Endothelial cell (in vitro differentiated cells): ENCODE measurements around the gene MACROD2. TPM values are rescaled to one million over a fixed set of nuclear protein-coding genes. Genes with fewer than 3 reads are reported as not detected.

ENCODE experiments used
- DNase-seq: peaks from one replicate; pipeline ENCODE4 v3.0.0; 2021; ENCODE audit warnings: low spot score
- H3K27ac Mint-ChIP-seq: one replicate; pipeline ENCODE4 v1.8.0; 2021; ENCODE audit warnings: mixed read lengths, inconsistent platforms; ENCODE audit not compliant: unreplicated experiment
- H3K27me3 Mint-ChIP-seq: one replicate; pipeline ENCODE4 v1.8.0; 2021; ENCODE audit warnings: mild to moderate bottlenecking, moderate library complexity, mixed read lengths, inconsistent platforms; ENCODE audit not compliant: unreplicated experiment
- H3K36me3 Mint-ChIP-seq: one replicate; pipeline ENCODE4 v1.8.0; 2021; ENCODE audit warnings: mild to moderate bottlenecking, low read depth, mixed read lengths, inconsistent platforms; ENCODE audit not compliant: unreplicated experiment
- H3K4me1 Mint-ChIP-seq: one replicate; pipeline ENCODE4 v1.8.0; 2021; ENCODE audit warnings: mild to moderate bottlenecking, mixed read lengths, inconsistent platforms; ENCODE audit not compliant: unreplicated experiment
- H3K4me3 Mint-ChIP-seq: one replicate; pipeline ENCODE4 v1.8.0; 2021; ENCODE audit warnings: mild to moderate bottlenecking, mixed read lengths, inconsistent platforms; ENCODE audit not compliant: unreplicated experiment
- H3K9me3 Mint-ChIP-seq: one replicate; pipeline ENCODE4 v1.8.0; 2021; ENCODE audit warnings: mixed read lengths, inconsistent platforms; ENCODE audit not compliant: unreplicated experiment
- CTCF ChIP-seq: fragments of 200-600 bp; sonication (generic); IDR thresholded peaks from one replicate; pipeline ENCODE4 v1.5.0; 2021; ENCODE audit warnings: antibody characterized with exemption; ENCODE audit not compliant: unreplicated experiment
- total RNA-seq: library from RNA; stranded (reverse); fragmentation: NEBNext Ultra II Directional; extraction: Animal tissue kit (Norgen Biotek cat#: 25700); gene quantifications from one replicate; pipeline ENCODE4 v1.2.1, GENCODE V29; 2021; ENCODE audit not compliant: unreplicated experiment

Gene MACROD2
- total RNA-seq, 1 donor from 2014 or later, result 6.4 TPM

GRCh38 chr20:14696937-14697336 is 701.6 kb downstream of the MACROD2 start:
- Mint-ChIP-seq H3K27ac (no peak overlapping the region), H3K27me3 (no peaks in the 10 kb centered on the region), H3K9me3 (no peaks in the 10 kb centered on the region), H3K4me1 (peaks cover 11% of the 10 kb centered on the region), H3K4me3 (no peak overlapping the region), H3K36me3 (no peaks in the 10 kb centered on the region)
- no peak for TF ChIP-seq CTCF
- DNase-seq, result no peak

GRCh38 chr20:14698125-14698524 is 702.8 kb downstream of the MACROD2 start:
- TF ChIP-seq CTCF, result no peak
- H3K4me3 Mint-ChIP-seq, result no peak overlapping the region
- no peaks in the 10 kb centered on the region for H3K27me3 Mint-ChIP-seq
- H3K4me1 Mint-ChIP-seq, result peaks cover 11% of the 10 kb centered on the region
- no peak for DNase-seq
- no peaks in the 10 kb centered on the region for H3K36me3 Mint-ChIP-seq
- no peaks in the 10 kb centered on the region for H3K9me3 Mint-ChIP-seq
- H3K27ac Mint-ChIP-seq, result no peak overlapping the region

GRCh38 chr20:14698605-14699373 is 703.5 kb downstream of the MACROD2 start:
- H3K4me1 Mint-ChIP-seq, result peaks cover 11% of the 10 kb centered on the region
- no peak for DNase-seq
- no peaks in the 10 kb centered on the region for H3K36me3 Mint-ChIP-seq
- H3K4me3 Mint-ChIP-seq, result no peak overlapping the region
- no peaks in the 10 kb centered on the region for H3K27me3 Mint-ChIP-seq
- H3K9me3 Mint-ChIP-seq, result no peaks in the 10 kb centered on the region
- no peak overlapping the region for H3K27ac Mint-ChIP-seq
- TF ChIP-seq CTCF, result no peak

GRCh38 chr20:14700639-14700960 is 705.3 kb downstream of the MACROD2 start:
- Mint-ChIP-seq H3K27me3 (no peaks in the 10 kb centered on the region), H3K9me3 (no peaks in the 10 kb centered on the region), H3K4me3 (no peak overlapping the region), H3K27ac (no peak overlapping the region), H3K4me1 (peaks cover 25% of the 10 kb centered on the region), H3K36me3 (no peaks in the 10 kb centered on the region)
- TF ChIP-seq CTCF, result no peak
- no peak for DNase-seq

GRCh38 chr20:14701326-14701725 is 706.0 kb downstream of the MACROD2 start:
- Mint-ChIP-seq H3K4me3 (no peak overlapping the region), H3K27me3 (no peaks in the 10 kb centered on the region), H3K4me1 (peaks cover 25% of the 10 kb centered on the region), H3K9me3 (no peaks in the 10 kb centered on the region), H3K27ac (no peak overlapping the region), H3K36me3 (no peaks in the 10 kb centered on the region)
- no peak for TF ChIP-seq CTCF
- no peak for DNase-seq
